Neural progenitor cell (in vitro differentiated cells): ENCODE data around the gene GLIS1. TPM values are rescaled to one million over a fixed set of nuclear protein-coding genes. Genes with fewer than 3 reads are reported as not detected.

Experiments used
- DNase-seq: peaks from one replicate; pipeline ENCODE4 v3.0.0-alpha.2; 2016; ENCODE audit warnings: low spot score
- H2AFZ ChIP-seq: fragments of 200-600 bp; sonication (generic); replicated peaks from 2 replicates; pipeline ENCODE4 v1.6.1; 2016; ENCODE audit warnings: antibody characterized with exemption
- H3F3A ChIP-seq: fragments of 200-600 bp; sonication (generic); 2 replicates; pipeline ENCODE4 v1.6.1; 2016; ENCODE audit warnings: antibody characterized with exemption, low read depth
- H3K27ac ChIP-seq: fragments of 200-600 bp; sonication (generic); 2 replicates; pipeline ENCODE4 v1.5.1; 2016; ENCODE audit warnings: mild to moderate bottlenecking
- H3K27me3 ChIP-seq: fragments of 200-600 bp; sonication (generic); 2 replicates; pipeline ENCODE4 v1.6.1; 2016; ENCODE audit warnings: mild to moderate bottlenecking, moderate library complexity
- H3K36me3 ChIP-seq: fragments of 200-600 bp; sonication (generic); 2 replicates; pipeline ENCODE4 v1.5.1; 2016
- H3K4me1 ChIP-seq: fragments of 200-600 bp; sonication (generic); 2 replicates; pipeline ENCODE4 v1.6.1; 2016; ENCODE audit warnings: mixed run types
- H3K4me2 ChIP-seq: fragments of 200-600 bp; sonication (generic); 2 replicates; pipeline ENCODE4 v1.6.1; 2016
- H3K4me3 ChIP-seq: fragments of 200-600 bp; sonication (generic); 2 replicates; pipeline ENCODE4 v1.5.1; 2016
- H3K79me2 ChIP-seq: fragments of 200-600 bp; sonication (generic); 2 replicates; pipeline ENCODE4 v1.6.1; 2016; ENCODE audit warnings: low read depth
- H3K9ac ChIP-seq: fragments of 200-600 bp; sonication (generic); 2 replicates; pipeline ENCODE4 v1.6.1; 2016
- H3K9me3 ChIP-seq: fragments of 200-600 bp; sonication (generic); 2 replicates; pipeline ENCODE4 v1.5.1; 2016; ENCODE audit warnings: low read depth
- H4K20me1 ChIP-seq: fragments of 200-600 bp; sonication (generic); 2 replicates; pipeline ENCODE4 v1.6.1; 2016; ENCODE audit warnings: low read depth
- H3K27ac Mint-ChIP-seq: 3 replicates; pipeline ENCODE4 v1.8.0; 2021; ENCODE audit warnings: mixed read lengths
- H3K27me3 Mint-ChIP-seq: 2 replicates; pipeline ENCODE4 v1.8.0; 2022; ENCODE audit warnings: low read depth, mild to moderate bottlenecking, inconsistent platforms, moderate library complexity, mixed read lengths; ENCODE audit not compliant: insufficient read depth
- H3K36me3 Mint-ChIP-seq: 3 replicates; pipeline ENCODE4 v1.8.0; 2021; ENCODE audit warnings: mixed read lengths
- H3K4me1 Mint-ChIP-seq: 3 replicates; pipeline ENCODE4 v1.8.0; 2021; ENCODE audit warnings: mixed read lengths
- H3K4me3 Mint-ChIP-seq: 3 replicates; pipeline ENCODE4 v1.8.0; 2021; ENCODE audit warnings: mild to moderate bottlenecking, moderate library complexity, mixed read lengths
- H3K9me3 Mint-ChIP-seq: 3 replicates; pipeline ENCODE4 v1.8.0; 2020; ENCODE audit warnings: mixed read lengths
- CTCF ChIP-seq: fragments of 200-600 bp; sonication (generic); IDR thresholded peaks from 2 replicates; pipeline ENCODE4 v1.5.1; 2017; ENCODE audit warnings: antibody characterized with exemption, mild to moderate bottlenecking
- EZH2 ChIP-seq: fragments of 200-600 bp; sonication (generic); IDR thresholded peaks from 2 replicates; pipeline ENCODE4 v1.6.1; 2017; ENCODE audit warnings: antibody characterized with exemption, mild to moderate bottlenecking, moderate library complexity
- EZH2phosphoT487 ChIP-seq: fragments of 200-600 bp; sonication (generic); IDR thresholded peaks from 2 replicates; pipeline ENCODE4 v1.6.1; 2017; ENCODE audit warnings: antibody characterized with exemption
- total RNA-seq: library from RNA; depleted of rRNA; stranded (reverse); fragments of >200 nt; gene quantifications from 2 replicates; pipeline ENCODE4 v1.2.3, GENCODE V29; 2015; ENCODE audit warnings: low replicate concordance

GLIS1 gene
- total RNA-seq, 1 donor from 2014 or later, result not detected

- Histone ChIP-seq H3K4me1 (peaks cover 4% of the 10 kb centered on the region), H3K27me3 (no peaks in the 10 kb centered on the region), H3K9me3 (no peaks in the 10 kb centered on the region), H3K4me2 (no peak overlapping the region), H3K4me3 (no peak overlapping the region), H3K36me3 (no peaks in the 10 kb centered on the region), H3F3A (no peaks in the 10 kb centered on the region), H2AFZ (no peak overlapping the region), H3K9ac (no peak overlapping the region), H3K27ac (no peak overlapping the region), H3K79me2 (no peaks in the 10 kb centered on the region), H4K20me1 (no peaks in the 10 kb centered on the region)
- peaks cover 17% of the 10 kb centered on the region for H3K4me1 Mint-ChIP-seq
- no peaks in the 10 kb centered on the region for H3K9me3 Mint-ChIP-seq
- H3K27ac Mint-ChIP-seq, result peak overlapping the region; percentile 4
- peak overlapping the region; percentile 36 for H3K4me3 Mint-ChIP-seq
- TF ChIP-seq EZH2 (no peak), CTCF (no peak), EZH2phosphoT487 (no peak)
- no peaks in the 10 kb centered on the region for H3K36me3 Mint-ChIP-seq
- H3K27me3 Mint-ChIP-seq, result peaks cover 4% of the 10 kb centered on the region
- DNase-seq, result no peak
These were observed 178.9 kb downstream of the GLIS1 start for GRCh38 chr1:53559854-53560580.

- H2AFZ ChIP-seq, result no peak overlapping the region
- H3K9ac ChIP-seq, result no peak overlapping the region
- H3K4me2 ChIP-seq, result no peak overlapping the region
- no peaks in the 10 kb centered on the region for H4K20me1 ChIP-seq
- H3K9me3 ChIP-seq, result no peaks in the 10 kb centered on the region
- H3K4me3 ChIP-seq, result no peak overlapping the region
- no peaks in the 10 kb centered on the region for H3K79me2 ChIP-seq
- H3K36me3 Mint-ChIP-seq, result no peaks in the 10 kb centered on the region
- TF ChIP-seq EZH2phosphoT487 (no peak), CTCF (no peak), EZH2 (no peak)
- no peak overlapping the region for H3K4me3 Mint-ChIP-seq
- no peaks in the 10 kb centered on the region for H3F3A ChIP-seq
- peak; percentile 57 for DNase-seq
- no peaks in the 10 kb centered on the region for H3K9me3 Mint-ChIP-seq
- peaks cover 4% of the 10 kb centered on the region for H3K27me3 Mint-ChIP-seq
- H3K27me3 ChIP-seq, result no peaks in the 10 kb centered on the region
- H3K27ac ChIP-seq, result no peak overlapping the region
- H3K27ac Mint-ChIP-seq, result peak overlapping the region; percentile 4
- peaks cover 4% of the 10 kb centered on the region for H3K4me1 ChIP-seq
- H3K4me1 Mint-ChIP-seq, result peaks cover 17% of the 10 kb centered on the region
- H3K36me3 ChIP-seq, result no peaks in the 10 kb centered on the region
These were observed 179.6 kb downstream of the GLIS1 start for GRCh38 chr1:53559391-53559815.

GRCh38 chr1:53558739-53559315 lies 180.1 kb downstream of the GLIS1 start:
- no peaks in the 10 kb centered on the region for H3K79me2 ChIP-seq
- Mint-ChIP-seq H3K27me3 (peaks cover 6% of the 10 kb centered on the region), H3K4me1 (peaks cover 17% of the 10 kb centered on the region), H3K4me3 (no peak overlapping the region), H3K36me3 (no peaks in the 10 kb centered on the region), H3K27ac (peak overlapping the region; percentile 50), H3K9me3 (no peaks in the 10 kb centered on the region)
- H4K20me1 ChIP-seq, result no peaks in the 10 kb centered on the region
- no peak overlapping the region for H2AFZ ChIP-seq
- TF ChIP-seq EZH2phosphoT487, result no peak
- TF ChIP-seq CTCF, result no peak
- TF ChIP-seq EZH2, result no peak
- H3K4me2 ChIP-seq, result no peak overlapping the region
- peaks cover 4% of the 10 kb centered on the region for H3K4me1 ChIP-seq
- no peak overlapping the region for H3K27ac ChIP-seq
- no peak for DNase-seq
- H3K36me3 ChIP-seq, result no peaks in the 10 kb centered on the region
- no peaks in the 10 kb centered on the region for H3K9me3 ChIP-seq
- no peaks in the 10 kb centered on the region for H3K27me3 ChIP-seq
- no peak overlapping the region for H3K9ac ChIP-seq
- no peak overlapping the region for H3K4me3 ChIP-seq
- no peaks in the 10 kb centered on the region for H3F3A ChIP-seq
